HEK293T (cell line): Measurements from ENCODE around the gene MRPS34.

Experiments
- ELF4 ChIP-seq: fragments of 450-650 bp; IDR thresholded peaks from 2 replicates; pipeline ENCODE4 v1.6.1; 2017; ENCODE audit warnings: antibody characterized with exemption
- FOXK2 ChIP-seq: fragments of 450-650 bp; IDR thresholded peaks from 2 replicates; pipeline ENCODE4 v1.6.1; 2016; ENCODE audit warnings: mild to moderate bottlenecking
- L3MBTL2 ChIP-seq: fragments of 450-650 bp; conservative IDR thresholded peaks from 2 replicates; pipeline ENCODE4 v1.6.1; 2016; ENCODE audit warnings: mild to moderate bottlenecking
- SUZ12 ChIP-seq: fragments of 450-650 bp; IDR thresholded peaks from 2 replicates; pipeline ENCODE4 v1.6.1; 2016; ENCODE audit warnings: mild to moderate bottlenecking

DNA sequence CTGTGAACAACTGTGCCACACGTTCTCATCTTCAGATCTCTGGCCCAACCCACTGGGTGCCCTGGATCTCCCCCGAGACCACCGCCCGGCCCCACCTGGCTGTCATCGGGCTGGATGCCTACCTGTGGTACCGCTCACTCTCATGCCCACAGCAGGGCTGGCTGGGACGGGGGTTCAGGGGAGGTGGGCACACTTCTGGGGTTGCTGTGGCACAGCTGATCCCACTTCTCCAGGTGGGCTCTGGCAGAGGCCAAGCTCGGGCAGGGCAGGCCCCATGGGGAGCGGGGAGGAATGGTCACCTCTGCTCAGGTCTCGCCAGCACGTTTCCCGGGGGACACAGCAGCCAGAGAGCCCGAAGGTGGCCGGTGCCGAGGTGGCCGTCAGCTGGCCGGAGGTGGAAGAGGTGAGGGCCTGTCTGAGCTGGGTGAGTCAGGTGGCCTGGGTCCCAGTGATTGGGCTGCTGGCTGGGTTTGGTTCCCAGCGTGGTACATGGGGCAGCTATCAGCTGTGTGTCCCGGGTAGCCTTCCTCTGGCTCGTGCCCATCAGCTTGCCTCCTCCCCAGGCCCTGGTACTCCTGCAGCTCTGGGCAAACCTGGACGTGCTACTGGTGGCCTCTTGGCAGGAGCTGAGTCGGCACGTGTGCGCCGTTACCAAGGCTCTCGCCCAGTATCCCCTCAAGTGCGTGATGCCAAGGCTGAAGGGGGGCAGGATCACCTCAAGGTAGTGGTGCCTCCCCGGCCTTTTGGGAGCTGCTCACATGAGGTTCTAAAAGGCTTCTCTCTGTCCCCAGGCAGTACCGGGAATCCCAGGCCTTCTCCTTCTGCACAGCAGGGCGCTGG is 2.3 kb upstream of the MRPS34 start:
- no peak for TF ChIP-seq SUZ12
- no peak for TF ChIP-seq FOXK2
- TF ChIP-seq L3MBTL2, result no peak
- TF ChIP-seq ELF4, result no peak
